ENCODE results near the gene IL1RL1. TPM values are rescaled to one million over a fixed set of nuclear protein-coding genes. Genes with fewer than 3 reads are reported as not detected.

The IL1RL1 gene
- total RNA-seq, 1 donor from 2014 or later = 65.8 TPM

GRCh38 chr2:102285368-102285767 is 26.0 kb upstream of the IL1RL1 start:
- no peak for TF ChIP-seq CTCF (IDR thresholded peaks at IDR 0.05; ENCODE audit: insufficient read depth, low read length, severe bottlenecking)
- DNase-seq (ENCODE audit: low read depth) (no peak), FAIRE-seq (no peak)
- Histone ChIP-seq H3K4me3 (ENCODE audit: low read depth, low read length) (no peak overlapping the region), H3K36me3 (ENCODE audit: control insufficient read depth, insufficient read depth, low read length) (no peaks in the 10 kb centered on the region), H3K27me3 (ENCODE audit: control insufficient read depth, insufficient read depth, low read length) (no peaks in the 10 kb centered on the region)

DNA sequence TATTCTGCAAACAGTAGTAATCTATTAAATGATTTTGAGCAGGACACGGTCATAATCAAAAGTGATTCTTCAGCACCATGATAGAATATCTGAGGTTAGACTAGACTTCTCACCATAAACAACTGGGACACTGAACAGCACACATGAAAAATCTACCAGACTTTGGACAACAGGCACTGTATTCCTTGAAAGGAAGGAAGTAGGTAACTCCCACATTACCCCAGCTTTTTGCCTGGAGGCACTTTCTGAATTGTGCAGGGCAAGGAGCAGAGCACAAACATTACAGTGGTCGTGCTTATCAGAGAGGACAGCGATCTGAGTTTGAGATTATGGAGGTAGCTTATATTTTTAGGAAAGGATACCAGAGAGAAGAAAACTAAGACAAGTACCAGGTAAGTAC is 25.3 kb upstream of the IL1RL1 start:
- TF ChIP-seq CTCF (IDR thresholded peaks at IDR 0.05; ENCODE audit: insufficient read depth, low read length, severe bottlenecking) = no peak
- DNase-seq (ENCODE audit: low read depth) (no peak), FAIRE-seq (no peak)
- Histone ChIP-seq H3K4me3 (ENCODE audit: low read depth, low read length) (no peak overlapping the region), H3K27me3 (ENCODE audit: control insufficient read depth, insufficient read depth, low read length) (no peaks in the 10 kb centered on the region), H3K36me3 (ENCODE audit: control insufficient read depth, insufficient read depth, low read length) (no peaks in the 10 kb centered on the region)

DNA sequence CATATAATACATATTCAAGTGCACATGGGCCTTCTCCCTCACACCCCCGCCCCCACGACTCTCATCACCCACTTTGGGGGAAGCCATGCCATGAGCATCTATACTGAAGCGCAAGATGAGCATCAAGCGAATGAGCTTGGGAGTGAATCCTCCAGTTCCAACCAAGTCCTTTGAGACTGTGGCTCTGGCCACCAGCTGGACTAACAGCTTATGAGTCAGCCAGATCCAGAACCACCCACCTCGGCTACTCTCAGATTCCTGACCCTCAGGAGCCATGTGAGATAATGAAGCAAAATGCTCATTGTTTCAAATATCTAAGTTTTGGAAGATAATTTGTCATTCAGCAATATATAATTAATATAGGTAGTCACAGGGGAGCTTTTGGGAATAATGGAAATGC is 22.2 kb upstream of the IL1RL1 start:
- DNase-seq (ENCODE audit: low read depth) (no peak), FAIRE-seq (no peak)
- no peak overlapping the region for H3K4me3 ChIP-seq (ENCODE audit: low read depth, low read length)
- H3K27me3 ChIP-seq (ENCODE audit: control insufficient read depth, insufficient read depth, low read length) = no peaks in the 10 kb centered on the region
- no peaks in the 10 kb centered on the region for H3K36me3 ChIP-seq (ENCODE audit: control insufficient read depth, insufficient read depth, low read length)
- no peak for TF ChIP-seq CTCF (IDR thresholded peaks at IDR 0.05; ENCODE audit: insufficient read depth, low read length, severe bottlenecking)

GRCh38 chr2:102290594-102290993 is 20.8 kb upstream of the IL1RL1 start:
- H3K4me3 ChIP-seq (ENCODE audit: low read depth, low read length) = no peak overlapping the region
- FAIRE-seq = no peak

DNA sequence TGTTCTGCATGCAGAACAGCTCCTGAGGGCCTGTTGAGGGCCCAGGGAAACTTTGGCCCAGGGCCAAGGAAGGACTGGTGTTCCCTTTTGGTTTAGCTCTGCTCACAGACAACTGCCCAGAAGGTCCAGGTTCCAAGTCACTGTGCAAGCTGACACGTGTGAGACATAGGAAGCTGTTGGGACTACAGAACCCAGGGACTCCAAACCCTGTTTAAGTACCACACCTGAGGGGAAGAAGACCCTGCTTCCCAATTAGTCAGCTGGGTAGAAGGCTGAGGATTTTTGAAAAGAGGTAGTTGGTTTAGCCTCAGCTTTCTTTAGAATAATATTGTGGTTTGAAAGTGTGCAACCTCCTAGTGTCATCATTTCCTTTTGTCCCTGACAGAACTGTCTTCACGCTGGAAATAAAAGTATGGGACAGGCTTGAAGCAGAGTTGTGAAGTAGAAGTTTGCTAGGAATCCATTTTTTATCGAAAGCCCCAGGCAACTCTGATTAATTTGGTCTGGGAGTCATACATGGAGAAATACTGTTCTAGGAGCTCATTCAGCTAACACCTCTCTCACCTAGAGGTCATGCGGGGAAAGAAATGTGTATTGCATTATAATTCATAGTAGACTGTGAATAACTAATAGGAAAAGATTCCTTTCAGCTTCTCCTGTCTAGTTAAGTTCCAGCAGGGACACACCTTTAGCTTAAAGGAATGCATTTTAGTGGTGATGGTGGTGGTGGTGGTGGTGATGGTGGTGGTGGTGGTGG is 19.9 kb upstream of the IL1RL1 start:
- DNase-seq (ENCODE audit: low read depth) (no peak), FAIRE-seq (no peak)
- no peaks in the 10 kb centered on the region for H3K36me3 ChIP-seq (ENCODE audit: control insufficient read depth, insufficient read depth, low read length)
- TF ChIP-seq CTCF (IDR thresholded peaks at IDR 0.05; ENCODE audit: insufficient read depth, low read length, severe bottlenecking) = no peak
- no peaks in the 10 kb centered on the region for H3K27me3 ChIP-seq (ENCODE audit: control insufficient read depth, insufficient read depth, low read length)
- no peak overlapping the region for H3K4me3 ChIP-seq (ENCODE audit: low read depth, low read length)

More at GRCh38 chr2:102290594-102290993, 20.8 kb upstream of the IL1RL1 start:
- no peak for TF ChIP-seq CTCF (IDR thresholded peaks at IDR 0.05; ENCODE audit: insufficient read depth, low read length, severe bottlenecking)
- Histone ChIP-seq H3K36me3 (ENCODE audit: control insufficient read depth, insufficient read depth, low read length) (no peaks in the 10 kb centered on the region), H3K27me3 (ENCODE audit: control insufficient read depth, insufficient read depth, low read length) (no peaks in the 10 kb centered on the region)
- DNase-seq (ENCODE audit: low read depth) = no peak
